Renal pelvis (tissue), 12 donors: ENCODE measurements around the gene IQCF6. TPM values are rescaled to one million over a fixed set of nuclear protein-coding genes. Genes with fewer than 3 reads are reported as not detected.
"Not testable (repeated sequence)": the region's sequence is repeated elsewhere in the genome, so short reads cannot be mapped to it uniquely, and the experiment has no call there.

Experiments used
- DNase-seq: peaks from one replicate; pipeline ENCODE4 v3.0.0-alpha.2; 2013
- long read RNA-seq, 16 experiments: transcript quantifications; one replicate each; lab custom pipeline, GENCODE V29; 2026
- polyA plus RNA-seq, 3 donors: library from polyadenylated mRNA; unstranded; fragments of 120-200 nt; gene quantifications; one replicate each; pipeline ENCODE4 v1.2.1, GENCODE V29; 2013; ENCODE audit not compliant: insufficient read length in 3 of 3

The IQCF6 gene
- not detected for polyA plus RNA-seq
- long read RNA-seq, donor 1 = 0 reads
- long read RNA-seq, donor 2 = 0 reads
- long read RNA-seq, donor 3 = 0 reads
- long read RNA-seq, donor 4 = 0 reads
- long read RNA-seq, donor 5 = 0 reads
- long read RNA-seq, donor 6 = 0 reads
- long read RNA-seq, donor 7 = 0 reads
- long read RNA-seq, donor 8 = 0 reads
- long read RNA-seq, donor 9 = 0 reads
- long read RNA-seq, donor 10 = 0 reads
- long read RNA-seq, donor 11 = 0 reads
- long read RNA-seq, donor 12 = 0 reads
- long read RNA-seq, donor 13 = 0 reads
- long read RNA-seq, donor 14 = 0 reads
- long read RNA-seq, donor 15 = 0 reads
- long read RNA-seq, donor 16 = 0 reads

DNA sequence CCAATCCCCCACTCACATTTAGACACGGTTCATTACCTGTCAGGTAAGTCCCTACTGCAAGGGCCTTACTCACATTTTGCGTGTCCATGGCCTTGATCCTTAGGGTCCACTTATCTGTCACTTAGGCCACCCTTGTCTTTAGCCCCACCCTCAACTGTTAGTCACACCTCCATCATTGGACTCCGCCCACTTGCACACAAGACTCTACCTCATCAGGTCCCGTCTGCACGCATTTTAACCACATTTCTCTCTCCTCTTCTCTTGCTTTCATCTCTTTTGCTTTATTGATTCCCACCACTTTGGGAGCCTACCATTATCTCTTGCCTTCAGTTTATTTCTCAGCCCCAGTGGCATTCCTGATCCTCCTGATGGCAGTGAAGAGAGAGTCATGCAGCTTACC lies at the start of gene IQCF6:
Gene IQCF6, minus strand, starts transcription at position 101 of the 400 bp plus-strand sequence. Its CDS starts 13 bp downstream, at position 88.
- no peak for DNase-seq

- DNase-seq = no peak
Measured at GRCh38 chr3:51828297-51828696, 49.3 kb upstream of the IQCF6 start.

DNA sequence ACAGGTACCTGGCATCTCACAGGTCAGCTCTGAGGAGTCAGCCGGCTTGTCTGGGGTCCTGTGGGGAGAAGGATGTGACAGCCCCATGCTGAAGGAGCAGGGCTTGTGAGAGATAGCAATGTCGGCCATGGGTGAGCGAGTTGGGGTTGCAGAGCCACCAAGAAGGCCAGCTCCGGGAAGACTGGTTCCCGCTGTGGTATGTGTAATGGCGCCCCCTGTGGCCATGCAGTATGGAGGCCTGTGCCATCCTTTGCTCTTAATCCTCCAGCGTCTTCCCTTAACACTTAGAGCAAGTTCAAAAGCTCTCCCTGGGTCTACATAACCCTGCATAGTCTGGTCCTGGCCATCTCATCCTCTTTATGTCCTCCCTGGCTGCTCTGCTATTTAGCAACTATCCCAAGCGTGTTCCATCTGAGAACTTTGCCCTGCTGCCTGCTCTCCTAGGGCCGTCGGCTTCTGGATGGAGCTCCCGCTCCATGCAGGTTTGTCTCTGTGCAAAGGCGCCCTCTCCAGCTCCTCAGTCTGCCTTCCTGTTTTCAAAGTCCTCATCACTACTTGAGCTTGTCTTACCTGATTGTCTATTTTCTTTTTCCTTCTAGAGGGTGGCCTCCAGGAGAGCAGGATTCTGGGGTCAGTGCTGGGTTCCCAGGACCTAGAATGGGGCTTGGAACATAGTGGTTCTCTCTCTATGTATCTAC lies 40.8 kb upstream of the IQCF6 start:
- DNase-seq = no peak

- DNase-seq = no peak
Measured at GRCh38 chr3:51819151-51819550, 40.1 kb upstream of the IQCF6 start.

DNA sequence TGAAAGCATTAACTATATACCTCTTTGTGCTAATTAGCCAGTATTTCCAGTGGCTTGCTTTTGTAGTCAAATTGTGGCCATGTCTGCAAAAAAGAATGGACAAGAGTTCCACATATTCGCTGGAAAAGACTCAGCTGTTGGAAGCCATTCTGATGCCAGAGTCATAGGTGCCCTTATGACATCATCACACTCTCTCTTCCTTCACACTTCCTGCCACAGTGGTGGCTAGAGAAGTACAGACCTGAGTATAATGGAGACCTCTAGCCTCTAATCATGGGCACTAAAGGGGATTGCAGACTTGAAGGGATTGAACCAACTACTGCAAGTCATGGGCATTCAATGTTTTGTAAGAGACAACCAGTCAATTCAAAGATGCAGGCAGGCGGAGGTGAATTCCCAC lies 38.3 kb upstream of the IQCF6 start:
- DNase-seq = no peak

DNA sequence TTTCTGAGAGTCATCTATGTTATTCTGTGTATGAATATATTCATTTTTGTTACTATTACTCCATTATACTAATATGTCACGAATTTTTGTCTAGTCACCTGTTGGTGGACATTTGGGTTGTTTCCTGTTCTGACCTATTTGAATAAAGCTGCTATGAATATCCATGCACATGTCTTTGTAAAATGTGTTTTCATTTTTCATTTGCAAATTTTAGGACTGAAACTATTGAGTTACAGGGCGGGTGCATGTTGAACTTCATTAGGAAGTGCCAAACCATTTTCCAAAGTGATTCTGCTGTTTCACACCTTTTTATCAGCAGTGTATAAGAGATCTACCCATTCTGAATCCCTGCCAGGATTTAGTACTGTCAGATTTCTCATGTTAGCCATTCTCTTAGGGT lies 37.7 kb upstream of the IQCF6 start:
- DNase-seq = no peak

- DNase-seq = no peak
Measured at GRCh38 chr3:51815614-51816013, 36.6 kb upstream of the IQCF6 start.

DNA sequence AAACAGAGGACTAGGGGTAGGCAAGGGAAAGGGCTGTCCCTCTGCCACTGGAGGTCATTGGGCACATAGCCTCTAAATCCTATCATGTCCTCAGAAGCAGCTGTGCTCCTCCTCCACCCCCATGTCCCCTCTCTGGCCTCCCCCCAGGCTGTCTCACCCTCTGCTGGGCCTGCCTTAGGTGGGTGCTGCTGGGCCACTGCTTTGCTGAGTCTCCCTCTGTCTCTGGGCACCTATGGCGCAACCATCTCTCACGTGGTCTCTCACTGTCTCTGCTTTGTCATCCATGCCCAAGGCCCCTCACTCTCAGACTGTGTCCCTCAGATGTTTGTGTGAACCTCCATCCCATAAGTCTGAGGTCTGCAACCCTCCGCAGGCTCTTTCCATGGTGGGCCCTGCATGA lies 35.0 kb upstream of the IQCF6 start:
- DNase-seq = no peak

DNA sequence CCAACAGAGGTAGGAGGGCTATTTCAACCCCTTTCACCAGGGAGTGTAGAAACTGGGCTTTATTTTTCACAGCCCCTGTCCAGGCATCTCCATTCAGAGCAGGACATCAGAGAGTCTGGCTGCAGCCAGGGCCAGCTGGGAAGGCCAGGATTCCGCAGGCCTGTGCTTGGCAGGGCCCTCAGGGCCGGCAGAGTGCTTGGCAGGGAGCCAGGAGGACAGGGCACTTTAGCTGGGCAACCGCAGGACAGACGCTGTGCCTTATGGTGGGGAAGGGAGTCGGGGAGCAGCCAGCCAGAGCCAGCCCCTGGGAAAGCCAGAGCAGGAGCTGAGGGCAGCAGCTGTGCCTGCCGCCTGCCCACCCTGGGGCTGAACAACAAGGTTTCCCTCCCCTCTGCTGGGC lies 34.5 kb upstream of the IQCF6 start:
- DNase-seq = no peak

DNA sequence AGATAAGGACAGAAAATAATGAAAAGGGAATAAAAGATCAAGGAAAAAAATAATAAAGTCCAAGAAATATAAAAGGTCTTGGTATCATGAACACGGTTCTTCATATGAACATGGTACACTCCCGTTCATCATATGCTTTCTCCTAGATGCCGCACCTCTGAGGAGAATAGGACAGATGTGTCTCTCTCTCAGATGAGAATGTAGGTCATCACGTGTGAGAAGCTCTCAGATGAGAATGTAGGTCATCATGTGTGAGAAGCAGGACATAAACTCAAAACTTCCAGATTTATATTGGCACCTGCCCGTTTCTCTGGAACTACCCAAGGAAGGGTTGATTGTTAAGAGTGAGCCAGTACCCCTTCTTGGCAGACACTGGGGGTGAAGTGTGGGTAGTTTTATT lies 29.9 kb upstream of the IQCF6 start:
- DNase-seq = no peak

- DNase-seq = no peak
Measured at GRCh38 chr3:51802106-51802703, 23.2 kb upstream of the IQCF6 start.

DNA sequence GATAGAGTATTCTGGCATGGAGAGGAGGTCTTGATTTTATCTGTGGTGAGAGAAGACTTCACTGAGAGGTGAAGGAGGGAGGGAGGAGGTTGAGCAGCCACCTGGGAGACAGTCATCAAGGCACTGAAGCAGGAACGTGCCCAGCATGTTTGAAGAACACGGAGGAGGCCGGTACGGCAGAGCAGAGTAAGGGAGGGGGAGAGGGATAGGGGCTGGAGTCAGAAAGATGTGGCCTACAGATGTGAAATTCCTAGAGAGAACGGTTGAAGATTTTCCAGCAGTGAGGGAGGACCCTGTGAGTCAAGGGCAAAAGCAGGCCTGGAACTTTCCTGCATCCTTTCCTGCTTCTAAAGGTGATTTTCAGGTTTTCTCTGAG lies 21.7 kb upstream of the IQCF6 start:
- DNase-seq = no peak

DNA sequence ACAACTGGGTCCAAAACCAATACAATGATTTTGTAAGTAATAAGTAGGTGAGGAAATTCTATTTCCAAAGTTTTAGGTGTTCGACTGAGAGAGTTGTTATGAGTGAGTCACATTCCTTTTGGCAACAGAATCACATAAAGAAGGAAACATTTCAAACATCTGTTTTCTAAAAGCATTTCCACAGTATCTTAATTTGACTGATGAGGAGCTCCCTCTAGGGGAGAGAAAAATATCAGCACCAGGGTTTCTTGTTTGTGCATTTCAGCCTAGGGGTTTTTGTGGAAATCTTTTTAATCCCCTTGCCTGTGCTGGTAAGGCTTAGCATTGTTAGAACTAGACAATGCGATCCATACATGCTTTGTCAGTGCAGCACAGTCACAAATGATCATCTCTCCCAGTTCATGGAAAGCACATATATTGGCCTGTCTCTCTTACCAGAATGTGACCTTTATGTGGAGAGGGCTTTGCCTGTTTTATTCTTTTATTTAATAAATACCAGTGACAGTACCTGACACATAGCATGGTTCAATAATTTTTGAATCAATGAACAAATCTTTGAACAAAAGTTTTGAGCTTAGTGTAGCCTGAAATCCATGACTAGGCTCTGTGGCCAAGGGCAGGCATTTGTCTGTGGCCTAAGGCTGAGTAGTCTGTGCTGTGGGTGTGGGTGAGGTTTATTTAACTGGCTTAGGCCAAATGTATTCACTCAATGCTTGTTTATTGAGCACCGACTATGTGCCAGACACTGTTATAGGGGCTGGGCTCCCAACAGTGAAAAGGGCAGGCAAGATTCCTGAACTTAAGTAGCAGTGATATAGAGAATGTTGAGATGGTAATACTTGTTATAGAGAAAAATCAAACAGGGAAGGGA lies 21.1 kb upstream of the IQCF6 start:
- DNase-seq = peak; percentile 65

GRCh38 chr3:51798411-51798963 lies 19.4 kb upstream of the IQCF6 start:
- DNase-seq = no peak

GRCh38 chr3:51796854-51797253 lies 17.8 kb upstream of the IQCF6 start:
- DNase-seq = no peak

DNA sequence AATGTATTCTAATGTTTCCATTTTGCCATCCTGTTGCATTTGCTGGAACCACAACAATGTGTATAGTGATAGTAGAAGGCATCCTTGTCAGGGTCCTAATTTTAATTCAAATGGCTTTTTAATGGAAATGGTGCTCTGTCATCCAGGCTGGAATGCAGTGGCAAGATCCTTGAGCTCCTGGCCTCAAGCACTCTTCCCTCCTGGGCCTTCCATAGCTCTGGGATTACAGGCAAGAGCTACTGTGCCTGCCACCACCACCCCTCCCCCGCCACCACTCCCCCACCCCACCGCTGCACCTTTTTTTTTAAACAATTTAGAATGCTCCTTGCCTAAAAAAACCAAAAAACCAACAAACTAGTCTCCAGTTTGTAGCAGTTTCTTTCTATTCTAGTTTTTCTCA lies 15.2 kb upstream of the IQCF6 start:
- no peak for DNase-seq

GRCh38 chr3:51792206-51792605 lies 13.2 kb upstream of the IQCF6 start:
- DNase-seq = no peak

- DNase-seq = no peak
Measured at GRCh38 chr3:51789437-51789836, 10.4 kb upstream of the IQCF6 start.

DNA sequence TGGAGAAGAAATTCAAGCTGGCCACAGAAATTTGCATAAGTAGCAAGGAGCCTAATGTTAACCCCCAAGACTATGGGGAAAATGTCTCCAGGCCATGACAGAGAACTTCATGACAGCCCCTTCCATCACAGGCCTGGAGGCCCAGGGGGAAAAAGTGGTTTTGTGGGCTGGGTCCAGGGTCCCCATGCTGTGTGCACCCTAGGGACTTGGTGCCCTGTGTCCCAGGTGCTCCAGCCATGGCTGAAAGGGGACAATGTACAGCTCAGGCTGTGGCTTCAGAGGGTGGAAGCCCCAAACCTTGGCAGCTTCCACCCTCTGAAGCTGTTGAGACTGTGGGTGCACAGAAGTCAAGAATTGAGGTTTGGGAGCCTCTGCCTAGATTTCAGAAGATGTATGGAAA lies 8.5 kb upstream of the IQCF6 start:
- not testable (repeated sequence) for DNase-seq

DNA sequence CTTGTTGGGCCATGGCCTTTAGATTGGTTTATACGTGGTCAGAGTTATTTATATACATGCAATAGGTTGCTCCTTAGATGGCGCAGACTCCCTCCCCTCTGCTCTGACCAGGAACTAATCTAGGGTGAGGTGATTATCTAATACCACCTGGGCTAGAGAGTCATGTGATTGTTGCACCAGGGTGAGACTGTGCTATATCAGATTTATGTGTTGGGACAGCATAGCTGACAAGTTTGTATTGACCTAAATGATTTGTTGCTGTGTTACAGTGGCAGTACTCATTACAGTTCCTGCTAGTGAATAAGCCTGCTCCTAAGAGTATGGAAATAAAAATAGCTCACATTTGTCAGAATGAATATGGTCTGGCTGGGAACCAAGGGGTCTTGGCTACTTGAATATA lies 7.2 kb upstream of the IQCF6 start:
- no peak for DNase-seq

DNA sequence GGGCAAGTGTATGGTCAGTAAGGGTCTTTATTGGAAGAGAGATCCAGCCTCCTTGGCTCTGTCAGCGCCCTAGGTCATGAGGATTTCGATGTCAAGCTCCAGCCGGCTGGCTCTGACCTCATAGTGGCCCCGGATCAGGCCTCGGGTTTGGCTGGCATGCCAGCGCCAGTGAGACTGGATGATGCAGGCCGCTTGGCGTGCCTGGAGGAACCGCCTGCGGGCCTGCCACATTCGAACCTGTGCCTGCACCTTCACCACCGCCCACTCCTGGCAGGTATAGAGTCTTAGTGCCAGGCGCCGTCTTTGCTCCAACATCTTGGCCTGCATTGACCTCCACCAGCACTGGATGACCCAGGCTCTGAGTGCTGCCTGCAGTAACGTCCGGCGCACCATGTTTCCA lies 483 bp downstream of the IQCF6 start:
- DNase-seq = no peak

- DNase-seq = no peak
Measured at GRCh38 chr3:51777985-51778384, 1.1 kb downstream of the IQCF6 start.
